GM12875 (cell line): ENCODE results near the gene G6PC1.
"Not testable (repeated sequence)": the region's sequence is repeated elsewhere in the genome, so short reads cannot be mapped to it uniquely, and the experiment has no call there.

Experiments used
- H3K4me3 ChIP-seq: one replicate; pipeline ENCODE4 v1.5.1; 2011; ENCODE audit warnings: low read depth, low read length, control low read depth
- CTCF ChIP-seq: IDR thresholded peaks from 2 replicates; pipeline ENCODE4 v1.5.1; 2011; ENCODE audit warnings: low read depth, mild to moderate bottlenecking, control low read depth, inconsistent platforms, low read length, moderate library complexity, borderline replicate concordance; ENCODE audit not compliant: insufficient read depth

Gene G6PC1

GRCh38 chr17:42913981-42914617, 13.5 kb downstream of the G6PC1 start:
- H3K4me3 ChIP-seq: no peak overlapping the region
- no peak for TF ChIP-seq CTCF

GRCh38 chr17:42915288-42915687, 14.7 kb downstream of the G6PC1 start:
- H3K4me3 ChIP-seq: not testable (repeated sequence)

GRCh38 chr17:42916388-42917235, 16.0 kb downstream of the G6PC1 start:
- not testable (repeated sequence) for H3K4me3 ChIP-seq

GRCh38 chr17:42917236-42917603, 16.6 kb downstream of the G6PC1 start:
- H3K4me3 ChIP-seq: no peak overlapping the region
- TF ChIP-seq CTCF: no peak

- TF ChIP-seq CTCF: no peak
- no peak overlapping the region for H3K4me3 ChIP-seq
Measured at GRCh38 chr17:42918902-42919521, 18.4 kb downstream of the G6PC1 start.

- H3K4me3 ChIP-seq: not testable (repeated sequence)
Measured at GRCh38 chr17:42919522-42920077, 19.0 kb downstream of the G6PC1 start.

- no peak for TF ChIP-seq CTCF
- no peak overlapping the region for H3K4me3 ChIP-seq
Measured at GRCh38 chr17:42920106-42920900, 19.7 kb downstream of the G6PC1 start.

- no peak for TF ChIP-seq CTCF
- no peak overlapping the region for H3K4me3 ChIP-seq
Measured at GRCh38 chr17:42920922-42921321, 20.3 kb downstream of the G6PC1 start.
